NOMO-1 (cell line): Measurements from ENCODE around the gene PIP4K2A.
"Not testable (repeated sequence)": the region's sequence is repeated elsewhere in the genome, so short reads cannot be mapped to it uniquely, and the experiment has no call there.

Experiments
- DNase-seq, 2 experiments: peaks; one replicate each; lab custom pipeline; 2025; ENCODE audit not compliant: unreplicated experiment in 2 of 2; lab: John Stamatoyannopoulos, UW

The PIP4K2A gene

GRCh38 chr10:22697800-22698199 is 16.6 kb downstream of the PIP4K2A start:
- no peak for DNase-seq

DNA sequence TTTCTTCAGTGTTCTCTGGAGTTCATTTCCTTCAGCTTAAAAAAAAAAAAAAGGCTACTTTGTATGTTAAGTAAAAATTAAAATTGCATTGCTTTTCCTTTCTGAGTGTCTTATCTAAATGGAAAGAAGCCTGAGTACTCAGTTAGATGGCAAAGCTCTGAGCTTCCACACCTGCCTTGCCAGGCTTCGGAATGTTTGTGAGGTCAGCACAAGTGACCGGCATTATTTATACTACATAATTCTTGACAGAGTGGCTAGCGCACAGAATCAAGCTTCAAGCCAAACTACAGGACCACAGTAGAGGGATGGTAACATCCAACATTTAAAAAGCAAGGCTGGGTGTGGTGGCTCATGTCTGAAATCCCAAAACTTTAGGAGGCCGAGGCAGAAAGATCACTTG is 17.3 kb downstream of the PIP4K2A start:
- no peak for DNase-seq

DNA sequence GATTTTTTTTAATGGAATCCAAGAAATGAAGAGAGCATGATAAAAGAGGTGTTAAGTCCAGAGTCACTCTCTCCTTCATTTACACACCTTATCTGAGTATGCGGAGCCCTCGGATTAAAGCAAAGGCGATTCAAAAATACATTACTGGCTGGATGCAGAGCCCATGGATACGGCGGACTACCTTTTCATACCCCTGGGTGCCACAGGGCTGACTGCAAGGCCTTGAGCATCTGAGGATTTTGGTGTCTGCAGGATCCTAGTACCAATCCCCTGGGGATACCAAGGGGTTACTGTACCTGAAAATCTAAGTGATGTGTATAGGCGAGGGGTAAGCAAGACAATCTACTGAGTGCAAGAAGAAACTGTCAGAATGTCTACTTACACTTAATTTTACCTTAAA is 20.5 kb downstream of the PIP4K2A start:
- no peak for DNase-seq

DNA sequence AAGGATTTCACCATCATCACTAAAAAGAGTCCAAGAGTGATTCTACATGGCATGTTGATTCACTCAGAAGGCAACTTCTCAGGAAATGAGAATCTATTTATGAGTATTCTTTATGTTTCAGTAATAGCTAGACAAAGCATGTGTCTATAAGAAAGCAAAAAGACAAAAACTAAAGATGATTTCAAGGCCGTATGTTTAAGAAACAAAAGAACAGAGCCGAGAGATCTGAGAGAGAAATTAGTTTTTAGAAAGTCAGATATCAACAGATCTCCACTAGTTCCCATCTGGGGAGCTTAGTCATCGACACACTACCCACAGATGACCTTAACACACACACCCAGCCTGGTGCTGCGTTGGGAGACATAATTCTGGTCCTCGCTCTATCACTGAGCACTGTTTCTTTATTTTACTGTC is 21.0 kb downstream of the PIP4K2A start:
- DNase-seq: peak in 1 of 2 experiments; percentile 6

DNA sequence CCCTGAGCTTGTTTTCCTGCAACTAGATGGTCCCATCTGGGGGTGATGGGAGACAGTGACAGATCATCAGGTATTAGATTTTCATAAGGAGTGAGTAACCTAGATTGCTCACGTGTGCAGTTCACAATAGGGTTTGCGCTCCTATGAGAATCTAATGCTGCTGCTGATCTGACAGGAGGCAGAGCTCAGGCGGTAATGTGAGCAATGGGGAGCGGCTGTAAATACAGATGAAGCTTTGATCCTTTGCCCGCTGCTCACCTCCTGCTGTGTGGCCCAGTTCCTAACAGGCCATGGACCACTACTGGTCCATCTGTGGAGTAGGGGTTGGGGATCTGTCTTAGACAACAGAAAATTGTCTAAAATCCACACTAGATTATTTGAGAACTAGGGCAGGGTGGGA is 22.3 kb downstream of the PIP4K2A start:
- not testable (repeated sequence) for DNase-seq

- DNase-seq: peak; percentile 33 to 61
Measured at GRCh38 chr10:22690614-22691431, 23.6 kb downstream of the PIP4K2A start.

DNA sequence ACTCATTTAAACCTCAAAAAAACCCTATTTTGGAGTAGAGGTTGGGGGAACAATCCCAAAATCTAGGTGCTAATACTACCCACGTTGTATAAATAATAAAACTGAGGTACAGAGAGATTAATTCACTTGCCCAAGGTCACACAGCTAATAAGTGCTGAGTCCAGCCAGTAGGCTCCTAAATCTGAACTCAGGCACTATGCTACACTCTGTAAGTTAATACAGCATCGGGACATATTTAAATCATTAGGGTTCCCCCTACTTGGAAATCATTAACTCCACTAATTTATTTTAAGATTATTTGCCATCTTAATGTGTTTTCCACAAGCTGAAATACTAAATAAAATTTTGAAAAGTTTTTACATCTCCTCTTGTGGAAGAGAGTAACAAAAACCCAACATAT is 24.2 kb downstream of the PIP4K2A start:
- DNase-seq: no peak

GRCh38 chr10:22686347-22686746 is 28.0 kb downstream of the PIP4K2A start:
- no peak for DNase-seq

DNA sequence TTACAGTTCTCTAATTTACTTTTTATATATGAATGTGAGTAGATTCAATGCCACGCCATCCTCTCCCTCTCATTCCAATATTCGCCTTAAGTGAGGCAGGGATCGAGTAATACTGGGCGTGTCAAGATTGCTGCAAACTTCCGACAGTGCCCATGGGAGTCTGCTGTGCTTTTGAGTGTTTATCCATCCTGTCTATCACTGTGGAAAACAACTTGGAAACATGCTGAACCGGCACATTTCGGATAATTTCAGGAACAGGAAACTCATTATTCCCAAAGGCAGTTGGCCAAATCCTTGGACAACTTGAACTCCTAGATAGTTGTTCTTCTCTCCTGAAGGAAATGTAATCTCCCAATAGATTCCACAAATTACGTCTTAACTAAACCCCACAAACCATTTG is 28.5 kb downstream of the PIP4K2A start:
- no peak for DNase-seq

DNA sequence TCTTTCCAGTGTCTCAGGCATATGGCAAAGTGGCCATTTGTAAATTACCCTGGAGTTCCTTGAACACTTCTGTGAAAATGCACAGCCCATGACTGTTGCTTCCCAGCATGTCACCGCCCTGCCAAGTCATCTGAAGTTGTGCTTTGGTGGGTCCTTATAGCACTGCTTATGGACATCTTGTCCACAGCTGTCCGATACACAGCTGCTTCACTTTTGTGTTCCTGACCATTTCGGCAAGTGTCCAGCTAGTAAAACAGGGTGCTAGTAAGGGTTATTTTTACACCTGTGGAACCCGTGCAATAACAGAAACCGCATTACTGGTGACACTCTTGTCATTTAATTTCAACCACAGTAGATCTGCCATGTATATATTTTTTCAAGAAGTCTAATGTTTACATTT is 29.7 kb downstream of the PIP4K2A start:
- DNase-seq: no peak

DNA sequence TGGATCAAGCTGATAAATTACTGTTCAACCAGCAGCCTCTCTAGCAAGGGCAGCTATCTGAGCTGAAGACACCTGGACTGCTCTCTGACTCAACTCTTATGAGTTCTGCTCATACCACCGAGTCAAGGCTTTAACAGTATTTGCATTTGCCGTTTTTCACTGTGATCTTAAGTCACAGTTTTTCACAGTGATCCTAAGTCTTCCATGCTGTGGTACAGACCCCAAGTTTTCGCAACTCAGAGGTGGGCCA is 31.3 kb downstream of the PIP4K2A start:
- peak in 1 of 2 experiments; percentile 26 for DNase-seq

- DNase-seq: no peak
Measured at GRCh38 chr10:22682237-22683139, 31.9 kb downstream of the PIP4K2A start.

DNA sequence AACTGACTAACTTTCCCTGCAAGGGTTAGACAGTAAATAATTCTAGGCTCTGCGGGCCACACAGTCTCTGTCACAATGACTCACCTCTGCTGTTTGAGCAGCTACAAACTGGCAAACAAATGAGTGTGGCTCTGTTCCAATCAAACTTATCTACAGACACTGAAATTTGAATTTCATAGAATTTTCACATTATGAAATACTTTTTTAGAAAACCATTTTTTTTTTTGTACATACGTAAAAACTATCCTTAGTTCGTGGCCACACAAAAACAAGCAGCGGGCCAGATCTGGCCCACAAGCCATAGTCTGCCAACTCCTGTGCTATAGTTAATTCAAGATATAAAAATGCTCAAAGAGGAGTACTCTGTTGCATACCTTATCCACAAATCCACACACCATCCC is 32.6 kb downstream of the PIP4K2A start:
- peak in 1 of 2 experiments; percentile 15 for DNase-seq

GRCh38 chr10:22681301-22681700 is 33.1 kb downstream of the PIP4K2A start:
- no peak for DNase-seq

DNA sequence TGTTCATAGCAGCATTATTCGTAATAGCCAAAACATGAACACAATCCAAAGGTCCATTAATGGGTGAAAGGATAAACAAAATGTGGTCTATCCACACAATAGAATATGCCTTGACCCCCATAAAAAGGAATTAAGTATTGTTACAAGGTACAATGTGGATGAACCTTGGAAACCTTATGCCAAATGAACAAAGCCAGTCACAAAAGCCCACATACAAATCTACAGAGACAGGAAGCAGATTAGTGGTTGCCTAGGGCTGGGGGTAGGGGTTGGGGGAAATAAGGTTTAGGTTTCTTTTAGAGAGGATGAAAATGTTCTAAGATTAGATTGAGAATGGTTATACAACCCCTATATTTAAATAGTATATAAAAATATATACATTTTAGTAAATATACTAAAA is 34.8 kb downstream of the PIP4K2A start:
- no peak for DNase-seq

DNA sequence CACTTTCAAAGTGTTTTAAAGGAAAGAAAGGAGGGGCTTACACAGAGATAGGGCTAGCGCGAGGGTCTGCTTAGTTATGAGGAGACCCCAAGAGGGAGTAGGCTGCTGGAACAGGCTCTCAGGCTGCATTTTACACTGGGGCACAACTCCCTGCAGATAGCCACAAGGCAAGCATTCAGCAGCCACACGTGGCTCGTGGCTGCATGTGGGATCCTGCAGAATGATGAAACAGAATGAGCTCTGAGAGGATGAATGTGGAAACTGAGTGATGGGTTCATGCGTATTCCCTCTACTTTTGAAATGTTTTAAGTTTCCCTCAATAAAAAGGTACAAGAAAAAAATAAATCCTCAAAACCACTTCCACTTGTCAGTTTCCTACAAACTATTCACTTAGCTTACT is 37.0 kb downstream of the PIP4K2A start:
- no peak for DNase-seq

DNA sequence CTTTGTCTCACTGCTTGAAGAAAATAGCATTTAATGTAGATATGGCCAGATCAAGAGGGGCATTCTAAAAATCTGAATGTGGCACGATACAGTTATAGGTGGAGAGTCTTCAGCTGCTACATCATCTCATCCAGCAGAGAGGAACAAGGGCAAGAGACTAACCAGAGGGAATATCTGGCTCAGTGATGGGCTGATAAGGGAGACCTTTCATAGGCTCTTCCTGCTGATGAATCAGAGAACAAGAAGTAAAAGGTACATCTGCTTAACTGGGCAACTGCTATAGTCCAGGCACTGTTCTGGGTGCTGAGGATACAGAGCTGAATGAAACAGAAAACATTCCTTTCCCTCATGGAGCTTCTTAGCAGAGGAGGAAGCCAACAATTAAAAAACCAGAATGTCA is 37.9 kb downstream of the PIP4K2A start:
- DNase-seq: no peak

DNA sequence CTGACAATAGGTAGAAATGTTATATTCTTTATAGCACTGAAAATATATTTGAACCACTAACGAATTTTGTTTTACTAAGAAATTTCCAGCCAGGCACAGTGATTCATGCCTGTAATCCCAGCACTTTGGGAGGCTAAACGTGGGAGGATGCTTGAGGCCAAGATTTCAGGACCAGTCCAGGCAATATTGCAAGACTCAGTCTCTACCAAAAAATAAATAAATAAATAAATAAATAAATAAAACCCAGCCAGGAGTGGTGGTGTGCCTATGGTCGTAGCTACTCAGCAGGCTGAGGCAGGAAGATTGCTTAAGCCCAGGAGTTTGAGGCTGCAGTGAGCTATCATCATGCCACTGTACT is 39.8 kb downstream of the PIP4K2A start:
- no peak for DNase-seq

DNA sequence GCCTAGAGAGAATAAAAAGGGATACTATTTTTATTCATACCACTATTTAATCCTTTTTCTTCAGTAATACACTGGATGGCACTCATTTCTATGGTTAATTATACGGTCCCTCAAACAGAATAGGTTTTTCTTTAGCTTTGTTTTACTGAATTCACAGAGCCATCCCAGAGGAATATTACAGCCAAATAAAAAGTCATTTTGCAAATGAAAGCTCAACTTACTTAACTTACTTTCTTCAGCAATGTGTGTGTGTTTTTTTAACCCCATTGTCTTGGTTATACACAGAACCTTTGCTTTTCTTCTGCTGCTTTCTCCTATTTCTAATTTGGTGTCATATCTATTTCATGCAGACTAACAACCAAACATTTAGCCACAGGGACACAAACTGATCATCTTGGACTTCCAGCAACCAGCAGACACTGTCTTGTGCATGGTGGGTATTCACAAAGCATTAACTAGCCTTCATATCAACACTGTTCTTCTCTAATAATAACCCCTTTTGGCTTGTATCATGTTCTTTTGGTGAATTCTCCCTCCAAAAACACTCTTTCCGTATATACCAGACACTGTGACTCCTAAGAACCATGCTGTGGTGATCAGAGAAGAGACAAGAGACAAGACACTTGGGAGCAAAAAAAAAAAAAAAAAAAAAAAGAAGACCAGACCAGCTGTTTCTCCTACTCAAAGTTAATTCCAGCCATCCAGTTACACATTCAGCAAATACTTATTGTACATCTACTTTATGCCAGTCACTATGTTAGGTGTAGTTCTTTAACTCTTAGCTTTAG is 40.4 kb downstream of the PIP4K2A start:
- DNase-seq: no peak

GRCh38 chr10:22673091-22673392 is 41.3 kb downstream of the PIP4K2A start:
- DNase-seq: no peak

DNA sequence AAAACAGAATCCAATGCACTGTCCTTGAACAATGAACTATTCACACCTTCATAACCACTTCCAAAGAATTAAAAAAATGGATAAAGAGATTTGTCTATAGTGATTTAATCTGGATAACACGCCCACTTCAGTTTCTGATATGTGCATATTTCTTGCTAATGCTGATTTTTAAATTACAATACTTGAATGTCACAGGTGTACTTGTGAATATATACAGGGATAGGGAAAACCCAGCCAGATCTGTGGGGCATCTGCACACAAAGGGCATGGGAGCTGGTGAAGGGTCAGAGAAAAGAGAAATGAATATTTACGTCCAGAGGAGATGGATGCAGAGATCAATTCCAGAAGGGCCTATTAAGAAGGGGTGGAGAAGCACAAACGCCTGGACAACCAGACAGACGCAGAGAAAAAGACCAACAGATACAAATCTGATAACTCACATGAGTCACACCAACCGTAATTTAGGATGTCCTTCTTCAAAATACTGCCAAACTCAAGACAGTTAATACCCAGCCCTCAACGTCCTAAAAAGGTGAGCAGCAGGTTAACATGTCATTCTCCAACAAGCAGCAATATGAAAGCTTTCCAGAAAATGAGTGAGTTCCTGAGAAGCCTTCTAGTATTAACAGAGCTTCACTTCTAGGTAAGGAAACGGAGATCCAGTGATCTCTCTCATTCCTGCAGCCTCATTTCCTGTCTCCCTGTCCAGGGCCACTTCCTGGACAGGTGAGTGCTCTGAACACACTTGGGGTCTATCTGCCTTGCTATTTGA is 41.9 kb downstream of the PIP4K2A start:
- DNase-seq: no peak
